ENCODE data around the gene SHQ1.
"Not testable (repeated sequence)": the region's sequence is repeated elsewhere in the genome, so short reads cannot be mapped to it uniquely, and the experiment has no call there.

Gene SHQ1

GRCh38 chr3:72719137-72719536 is 129.1 kb downstream of the SHQ1 start:
- DNase-seq (ENCODE audit: low read depth in 2 of 2) = no peak

- not testable (repeated sequence) for DNase-seq (ENCODE audit: low read depth in 2 of 2)
Measured at GRCh38 chr3:72714135-72714534, 134.1 kb downstream of the SHQ1 start.

GRCh38 chr3:72710471-72710870 is 137.8 kb downstream of the SHQ1 start:
- not testable (repeated sequence) for DNase-seq (ENCODE audit: low read depth in 2 of 2)

GRCh38 chr3:72708441-72708840 is 139.8 kb downstream of the SHQ1 start:
- no peak for DNase-seq (ENCODE audit: low read depth in 2 of 2)

GRCh38 chr3:72702997-72703396 is 145.2 kb downstream of the SHQ1 start:
- no peak for DNase-seq (ENCODE audit: low read depth in 2 of 2)

- no peak for DNase-seq (ENCODE audit: low read depth in 2 of 2)
Measured at GRCh38 chr3:72702390-72702789, 145.9 kb downstream of the SHQ1 start.

GRCh38 chr3:72700106-72700505 is 148.1 kb downstream of the SHQ1 start:
- DNase-seq (ENCODE audit: low read depth in 2 of 2) = no peak

- no peak for DNase-seq (ENCODE audit: low read depth in 2 of 2)
Measured at GRCh38 chr3:72699631-72700030, 148.6 kb downstream of the SHQ1 start.
